Measurements from ENCODE around the gene LHX6.

Gene LHX6

DNA sequence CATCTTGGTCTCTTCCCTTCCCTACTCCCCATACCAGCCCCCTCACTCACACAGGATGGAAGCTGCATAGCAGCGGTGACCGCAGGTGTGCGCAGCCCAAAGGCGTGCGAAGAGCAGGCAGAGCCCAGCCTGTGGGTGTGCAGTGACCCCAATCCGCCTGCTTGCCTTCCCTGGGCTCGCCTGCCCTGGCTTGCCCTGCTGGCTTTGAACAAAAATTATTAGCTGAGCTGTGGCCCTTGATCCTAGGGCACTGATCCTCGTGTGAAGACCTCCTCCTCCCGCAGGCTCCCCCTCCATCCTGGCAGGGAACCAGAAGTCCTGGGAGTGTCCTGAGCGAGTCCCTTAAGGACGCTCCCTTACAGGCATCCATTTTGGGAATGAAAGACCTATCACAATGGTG lies 37.2 kb downstream of the LHX6 start:
- DNase-seq (ENCODE audit: low read depth in 2 of 2): no peak

- peak in 1 of 2 donors; percentile 12 for DNase-seq (ENCODE audit: low read depth in 2 of 2)
These were observed 38.0 kb downstream of the LHX6 start for GRCh38 chr9:122190597-122191381.

- no peak for DNase-seq (ENCODE audit: low read depth in 2 of 2)
These were observed 40.4 kb downstream of the LHX6 start for GRCh38 chr9:122188369-122188768.

- DNase-seq (ENCODE audit: low read depth in 2 of 2): no peak
These were observed 41.8 kb downstream of the LHX6 start for GRCh38 chr9:122186777-122187470.

- no peak for DNase-seq (ENCODE audit: low read depth in 2 of 2)
These were observed 42.5 kb downstream of the LHX6 start for GRCh38 chr9:122186301-122186700.

DNA sequence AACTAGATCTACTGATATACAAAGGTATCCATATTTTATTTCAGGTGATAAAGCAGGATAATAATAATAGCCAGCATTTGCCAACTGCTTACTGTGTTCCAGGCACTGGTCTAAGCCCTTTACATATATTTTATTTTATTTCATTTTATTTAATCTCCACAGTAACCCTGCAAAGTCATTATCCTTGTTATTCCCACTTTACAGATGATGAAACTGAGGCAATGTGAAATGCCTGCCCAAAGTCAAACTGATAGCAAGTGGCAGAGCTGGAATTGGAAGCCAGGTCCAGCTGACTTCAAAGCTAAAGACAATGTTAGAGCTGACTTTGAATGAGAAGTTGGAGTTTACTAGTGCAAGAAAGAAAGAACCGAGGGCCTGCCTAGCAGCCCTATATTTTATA lies 44.2 kb downstream of the LHX6 start:
- no peak for DNase-seq (ENCODE audit: low read depth in 2 of 2)

- no peak for DNase-seq (ENCODE audit: low read depth in 2 of 2)
These were observed 45.3 kb downstream of the LHX6 start for GRCh38 chr9:122183501-122183900.

DNA sequence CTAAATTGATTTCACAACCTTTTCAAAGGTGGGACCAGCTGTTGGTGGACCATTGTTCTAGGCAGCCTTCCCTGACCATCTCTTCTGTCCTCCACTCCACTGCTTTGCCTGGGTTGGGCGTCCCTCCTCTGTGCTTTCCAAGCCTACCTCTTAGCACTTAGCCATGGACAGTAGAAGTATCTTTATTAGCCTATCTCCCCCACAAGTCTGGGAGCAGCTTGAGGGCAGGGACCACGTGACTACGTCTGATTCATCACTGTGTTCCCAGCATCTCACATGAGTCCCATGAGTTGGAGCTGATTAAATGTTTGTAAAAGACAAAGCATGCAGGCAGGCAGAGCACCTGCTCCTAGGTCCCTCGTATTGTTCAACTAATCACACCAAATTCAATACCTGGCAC lies 48.1 kb downstream of the LHX6 start:
- no peak for DNase-seq (ENCODE audit: low read depth in 2 of 2)

GRCh38 chr9:122179690-122180074 lies 49.1 kb downstream of the LHX6 start:
- no peak for DNase-seq (ENCODE audit: low read depth in 2 of 2)

- no peak for DNase-seq (ENCODE audit: low read depth in 2 of 2)
These were observed 49.6 kb downstream of the LHX6 start for GRCh38 chr9:122179054-122179689.

- DNase-seq (ENCODE audit: low read depth in 2 of 2): no peak
These were observed 51.8 kb downstream of the LHX6 start for GRCh38 chr9:122176916-122177315.

DNA sequence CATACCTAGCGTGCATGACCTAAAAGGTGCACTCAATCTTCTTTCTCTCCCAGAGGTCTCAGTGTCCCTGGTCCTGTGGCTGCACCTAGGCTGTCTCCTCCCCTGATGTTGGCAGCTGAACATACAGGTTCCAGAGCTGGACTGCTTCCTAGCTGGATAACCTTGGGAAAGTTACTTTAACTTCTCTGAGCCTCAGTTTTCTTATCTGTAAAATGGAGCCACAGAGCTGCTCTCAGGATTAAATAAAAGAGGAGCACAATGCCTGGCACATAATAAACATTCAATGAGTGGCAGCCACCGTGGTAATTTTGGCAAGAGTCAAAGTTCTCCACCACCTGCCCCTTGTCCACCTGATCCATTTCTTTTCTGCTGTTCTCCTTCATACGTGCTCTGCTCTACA lies 55.1 kb downstream of the LHX6 start:
- DNase-seq (ENCODE audit: low read depth in 2 of 2): no peak

GRCh38 chr9:122172131-122172530 lies 56.6 kb downstream of the LHX6 start:
- no peak for DNase-seq (ENCODE audit: low read depth in 2 of 2)

- no peak for DNase-seq (ENCODE audit: low read depth in 2 of 2)
These were observed 60.4 kb downstream of the LHX6 start for GRCh38 chr9:122168356-122168755.

- DNase-seq (ENCODE audit: low read depth in 2 of 2): no peak
These were observed 64.5 kb downstream of the LHX6 start for GRCh38 chr9:122164286-122164685.

- DNase-seq (ENCODE audit: low read depth in 2 of 2): no peak
These were observed 66.3 kb downstream of the LHX6 start for GRCh38 chr9:122162415-122162814.

DNA sequence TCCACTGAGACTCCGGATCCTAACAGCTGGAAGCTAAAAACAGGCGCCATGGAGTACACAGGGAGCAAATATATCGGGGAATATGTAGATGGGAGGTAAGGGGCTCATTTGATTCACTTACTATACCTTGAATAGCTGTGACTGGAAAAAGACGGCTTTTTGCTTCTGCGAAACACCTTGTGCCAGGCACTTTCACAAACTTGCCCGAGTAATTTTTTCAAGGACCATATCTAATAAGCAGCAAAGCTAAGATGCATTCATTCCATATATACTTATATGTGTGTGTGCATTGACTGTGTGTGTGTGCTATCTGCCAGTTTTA lies 68.9 kb downstream of the LHX6 start:
- no peak for DNase-seq (ENCODE audit: low read depth in 2 of 2)

GRCh38 chr9:122159026-122159924 lies 69.5 kb downstream of the LHX6 start, which contains the start of the genes MORN5 and NDUFA8:
TSS of gene MORN5 (plus strand) at chr9:122159908. CDS start at chr9:122159973, 65 bp downstream.
TSS of gene NDUFA8 (minus strand) at chr9:122159779. CDS start at chr9:122159677, 102 bp downstream.
- DNase-seq (ENCODE audit: low read depth in 2 of 2): peak; percentile 91 to 93

GRCh38 chr9:122158202-122158601 lies 70.6 kb downstream of the LHX6 start:
- peak in 1 of 2 donors; percentile 21 for DNase-seq (ENCODE audit: low read depth in 2 of 2)

- DNase-seq (ENCODE audit: low read depth in 2 of 2): no peak
These were observed 73.0 kb downstream of the LHX6 start for GRCh38 chr9:122155796-122156195.
